ENCODE results near the gene CNKSR1.

The CNKSR1 gene

DNA sequence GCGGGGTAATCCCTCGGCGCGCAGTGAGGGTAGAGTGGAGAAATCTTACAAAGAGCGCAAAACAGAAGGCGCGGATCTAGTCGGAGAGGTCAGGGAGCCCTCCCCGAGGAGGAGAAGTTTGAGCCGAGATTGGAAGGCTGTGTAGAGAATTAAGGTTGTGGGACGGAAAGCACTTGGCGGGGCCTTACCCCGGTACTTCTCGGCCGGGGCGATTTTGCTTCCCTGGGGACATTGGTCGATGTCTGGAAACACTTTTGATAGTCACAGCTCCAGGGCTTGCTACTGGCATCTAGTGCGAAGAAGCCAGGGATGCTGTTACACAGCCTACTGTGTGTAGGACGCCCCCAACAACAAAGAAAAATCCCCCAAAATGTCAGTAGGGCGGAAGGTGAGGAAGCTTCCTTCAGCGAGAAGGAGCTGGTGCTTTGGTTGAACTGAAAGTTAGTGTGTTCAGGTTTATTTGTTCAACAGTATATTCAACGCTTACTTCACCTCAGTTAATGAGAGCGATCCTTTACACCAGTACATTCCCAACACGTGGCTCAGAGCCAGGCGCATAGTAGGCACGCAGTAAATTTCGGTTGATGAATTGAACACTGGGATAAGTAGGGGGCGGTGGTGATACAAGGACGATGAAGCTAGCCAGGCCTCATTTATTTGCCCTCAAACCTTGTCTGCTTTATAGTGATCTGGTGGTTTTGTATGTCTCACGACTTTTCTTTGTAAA is 57.5 kb downstream of the CNKSR1 start:
- no peak for DNase-seq

DNA sequence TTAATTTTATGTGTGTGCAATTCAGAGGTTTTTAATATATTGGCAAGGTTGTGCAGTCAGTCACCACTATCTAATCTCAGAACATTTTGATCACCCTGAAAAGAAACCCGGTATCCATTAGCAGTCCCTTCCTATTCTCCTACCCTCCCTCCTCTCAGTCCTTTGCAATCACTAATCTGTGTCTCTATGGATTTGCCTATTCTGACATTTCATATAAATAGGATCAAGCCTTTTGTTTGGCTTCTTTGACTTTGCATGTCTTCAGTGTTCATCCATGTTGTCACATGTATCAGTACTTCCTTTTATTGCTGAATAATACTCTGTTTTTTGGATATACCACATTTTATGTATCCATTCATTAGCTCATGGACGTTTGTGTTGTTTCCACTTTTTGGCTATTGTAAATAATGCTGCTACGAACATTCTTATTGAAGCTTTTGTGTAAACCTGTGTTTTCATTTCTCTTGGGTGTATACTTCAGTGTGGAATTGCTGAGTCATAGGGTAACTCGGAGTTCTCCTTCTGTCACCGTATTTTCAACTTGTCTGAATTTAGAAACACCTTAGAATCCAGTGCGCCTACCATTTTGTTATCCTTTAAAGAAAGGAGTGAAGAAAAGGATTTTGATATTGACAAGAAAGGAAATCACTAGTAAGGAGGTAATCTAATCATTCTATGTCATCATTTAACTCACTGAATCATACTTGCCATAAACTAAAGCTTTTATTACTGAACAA is 60.1 kb downstream of the CNKSR1 start:
- DNase-seq: no peak
